CD4-positive, alpha-beta T cell treated with Interleukin-2 at 100 ng/mL for 4 hours (primary cell): ENCODE data around the gene KCNG3.

Source experiments
- DNase-seq: peaks from one replicate; pipeline ENCODE4 v3.0.0-alpha.2; 2020; ENCODE audit warnings: low spot score

Gene KCNG3

DNA sequence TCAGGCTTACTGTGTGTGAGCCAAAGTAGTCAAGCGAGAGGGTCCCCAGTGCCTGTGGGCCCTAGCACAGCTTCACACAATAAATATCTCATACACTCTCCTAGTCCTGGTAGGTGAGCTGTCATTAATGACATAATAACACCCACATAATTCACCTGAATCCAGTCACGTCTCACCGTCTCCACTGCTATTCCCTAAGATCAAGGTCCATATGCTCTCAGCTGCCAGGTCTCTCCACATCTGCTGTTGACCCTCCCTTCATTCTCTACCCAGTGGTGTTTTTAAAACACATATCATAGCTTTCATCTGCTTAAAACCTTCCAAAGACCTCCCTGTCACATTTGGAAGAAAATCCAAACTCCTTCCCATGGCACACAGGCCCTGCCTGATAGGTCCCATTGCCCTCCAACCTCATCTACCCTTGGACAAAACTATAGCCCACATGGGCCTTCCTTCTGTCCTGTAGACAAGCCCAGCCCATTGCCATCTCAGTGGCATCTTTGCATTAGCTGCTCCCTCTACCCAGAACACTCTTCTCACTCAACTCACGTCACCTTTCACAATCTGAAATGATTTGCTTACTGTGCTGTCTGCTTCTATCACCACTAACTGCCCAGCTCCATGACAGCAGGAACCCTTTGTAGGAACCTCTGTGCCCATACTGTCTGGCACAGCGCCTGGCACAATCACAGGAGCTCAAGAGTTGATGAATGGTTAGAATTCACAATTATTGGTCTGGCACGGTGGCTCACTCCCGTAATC is 7.5 kb downstream of the KCNG3 start:
- DNase-seq, result no peak

DNA sequence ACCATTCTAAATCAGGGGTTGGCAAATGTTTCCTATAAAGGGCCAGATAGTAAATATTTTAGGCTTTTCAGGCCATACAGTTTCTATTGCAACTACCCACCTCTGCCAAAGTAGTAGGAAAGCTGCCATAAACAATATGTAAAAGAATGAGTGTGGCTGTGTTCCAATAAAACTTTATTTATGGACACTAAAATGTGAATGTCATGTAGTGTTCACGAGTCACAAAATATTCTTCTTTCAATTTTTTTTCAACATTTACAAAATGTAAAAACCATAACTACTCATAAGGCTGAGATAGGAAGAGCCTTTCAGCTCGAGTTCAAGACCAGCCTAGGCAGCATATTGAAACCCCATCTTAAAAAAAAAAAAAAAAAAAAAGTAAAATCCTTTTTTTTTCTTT is 13.4 kb downstream of the KCNG3 start:
- no peak for DNase-seq

DNA sequence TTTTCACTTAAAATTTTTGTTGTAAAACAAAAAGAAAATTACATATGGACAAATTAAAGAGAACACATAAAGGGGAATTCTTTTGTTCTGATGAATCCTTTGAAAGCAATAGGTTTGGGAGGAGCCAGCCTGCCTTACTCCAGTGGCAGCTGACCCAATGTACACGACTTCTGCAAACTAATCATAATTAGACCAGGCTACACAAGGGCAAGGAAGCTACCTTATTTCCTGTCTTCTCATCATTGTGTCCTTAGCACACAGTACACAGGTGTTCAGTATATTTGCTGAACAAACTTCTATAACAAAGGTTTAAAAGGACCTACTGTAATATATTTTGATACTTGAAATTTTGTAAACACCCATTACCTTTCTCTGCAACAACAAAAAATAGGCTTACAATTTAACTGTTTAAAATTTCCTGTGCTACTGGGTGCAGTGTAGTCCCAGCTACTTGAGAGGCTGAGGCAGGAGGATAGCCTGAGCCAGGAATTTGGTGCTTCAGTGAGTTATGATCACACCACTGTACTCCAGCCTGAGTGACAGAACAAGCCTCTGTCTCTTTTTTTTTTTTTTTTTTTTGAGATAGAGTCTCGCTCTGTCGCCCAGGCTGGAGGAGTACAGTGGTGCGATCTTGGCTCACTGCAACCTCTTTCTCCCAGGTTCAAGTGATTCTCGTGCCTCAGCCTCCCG is 18.9 kb downstream of the KCNG3 start:
- no peak for DNase-seq

DNA sequence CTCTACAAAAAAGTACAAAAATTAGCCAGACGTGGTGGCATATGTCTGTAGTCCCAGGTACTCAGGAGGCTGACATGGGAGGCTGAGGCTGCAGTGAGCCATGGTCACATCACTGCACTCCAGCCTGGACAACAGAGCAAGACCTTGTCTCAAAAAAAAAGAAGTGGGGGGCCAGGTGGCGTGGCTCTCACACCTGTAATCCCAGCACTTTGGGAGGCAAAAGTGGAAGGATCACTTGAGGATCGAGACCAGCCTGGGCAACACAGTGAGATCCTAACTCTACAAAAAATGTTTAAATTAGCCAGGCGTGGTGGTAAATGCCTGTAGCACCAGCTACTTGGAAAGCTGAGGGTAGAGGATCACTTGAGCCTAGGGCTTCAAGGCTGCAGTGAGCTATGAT is 23.1 kb downstream of the KCNG3 start:
- DNase-seq, result no peak

DNA sequence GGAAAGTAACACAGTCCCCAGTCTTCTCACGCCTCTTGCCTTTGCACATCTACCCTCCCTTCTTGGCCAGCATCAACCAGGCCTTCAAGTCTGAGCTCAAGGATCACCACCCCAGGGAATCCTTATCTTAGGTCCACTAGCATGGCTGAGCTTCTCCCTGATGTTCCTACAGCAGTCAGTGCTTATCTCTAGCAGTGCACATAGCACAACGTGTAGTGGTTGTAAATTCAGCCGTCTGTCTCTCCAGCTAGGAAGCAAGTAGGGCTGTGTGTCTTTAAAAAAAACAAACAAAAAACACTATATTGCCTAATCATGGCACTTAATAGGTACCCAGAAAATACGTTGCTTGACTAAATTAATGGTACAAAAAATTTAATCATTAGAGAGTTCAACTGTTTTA is 29.2 kb downstream of the KCNG3 start:
- no peak for DNase-seq

DNA sequence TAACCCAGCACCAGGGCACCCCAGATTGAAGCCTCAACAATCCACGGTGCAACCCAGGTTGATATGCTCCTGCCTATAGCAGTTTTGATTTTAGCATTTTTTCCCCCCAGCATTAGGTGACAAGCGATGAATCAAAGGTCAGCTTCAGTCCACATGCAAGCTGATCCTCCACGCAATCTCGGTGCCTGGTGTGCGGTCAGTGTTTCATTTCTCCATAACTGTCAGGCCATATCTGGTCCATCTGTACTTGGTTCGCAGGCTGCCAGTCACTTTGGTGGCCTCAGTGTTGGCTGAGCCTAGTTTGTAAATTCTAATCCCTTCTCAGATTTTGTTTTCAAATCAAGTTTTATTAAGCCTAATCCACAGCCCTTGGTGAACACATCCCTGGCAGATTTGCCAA is 30.2 kb downstream of the KCNG3 start:
- DNase-seq, result no peak

DNA sequence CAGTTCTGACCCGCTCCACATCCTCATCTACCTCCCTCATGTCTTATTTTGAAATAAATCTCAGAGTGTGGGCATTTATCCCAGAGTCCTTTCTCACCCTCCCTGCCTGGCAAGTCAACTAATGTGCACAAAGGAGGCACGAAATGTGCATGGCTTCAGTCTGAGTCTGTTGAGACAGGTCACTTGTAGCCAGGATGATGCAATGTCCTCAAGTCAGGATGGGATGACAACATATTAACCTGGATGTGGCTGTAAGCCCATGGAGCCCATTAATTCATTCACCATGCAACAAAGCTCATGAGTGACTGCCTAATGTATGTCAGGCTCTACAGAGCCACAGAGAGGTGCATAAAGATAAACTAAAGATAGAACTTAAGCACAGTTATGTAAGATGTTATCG is 34.5 kb downstream of the KCNG3 start:
- DNase-seq, result no peak

DNA sequence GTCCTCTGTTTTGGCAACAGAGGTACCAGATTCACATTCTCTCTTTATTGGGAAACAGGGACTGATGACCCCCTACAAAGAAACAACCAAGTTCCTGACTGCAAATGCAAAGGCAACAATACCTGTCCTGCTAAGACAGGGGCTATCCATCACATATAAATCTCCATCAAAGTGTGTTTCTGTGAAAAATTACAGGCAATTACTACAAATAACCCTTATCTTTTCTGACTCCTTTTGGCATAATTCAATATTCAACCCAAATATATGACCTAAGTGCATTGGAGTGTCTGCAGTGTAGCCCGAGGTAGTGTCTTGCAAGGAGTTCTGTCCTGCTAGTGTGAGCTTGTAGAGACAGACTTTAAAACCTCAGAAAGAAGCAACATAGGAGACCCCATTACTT is 35.4 kb downstream of the KCNG3 start:
- no peak for DNase-seq

DNA sequence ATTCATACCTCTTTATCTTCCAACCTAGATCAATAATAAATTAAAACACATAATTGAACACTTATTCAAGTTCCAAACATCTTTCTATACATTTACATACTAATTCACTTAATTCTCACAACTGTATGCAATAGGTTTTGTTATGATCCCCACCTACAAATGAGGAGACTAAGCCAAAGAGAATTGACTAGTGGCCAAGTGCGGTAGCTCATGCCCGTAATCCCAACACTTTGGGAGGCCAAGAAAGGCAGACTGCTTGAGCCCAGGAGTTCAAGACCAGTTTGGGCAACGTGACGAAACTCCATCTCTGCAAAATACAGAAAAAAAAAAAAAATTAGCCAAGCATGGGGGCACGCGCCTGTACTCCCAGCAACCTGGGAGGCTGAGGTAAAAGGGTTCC is 36.8 kb downstream of the KCNG3 start:
- no peak for DNase-seq

DNA sequence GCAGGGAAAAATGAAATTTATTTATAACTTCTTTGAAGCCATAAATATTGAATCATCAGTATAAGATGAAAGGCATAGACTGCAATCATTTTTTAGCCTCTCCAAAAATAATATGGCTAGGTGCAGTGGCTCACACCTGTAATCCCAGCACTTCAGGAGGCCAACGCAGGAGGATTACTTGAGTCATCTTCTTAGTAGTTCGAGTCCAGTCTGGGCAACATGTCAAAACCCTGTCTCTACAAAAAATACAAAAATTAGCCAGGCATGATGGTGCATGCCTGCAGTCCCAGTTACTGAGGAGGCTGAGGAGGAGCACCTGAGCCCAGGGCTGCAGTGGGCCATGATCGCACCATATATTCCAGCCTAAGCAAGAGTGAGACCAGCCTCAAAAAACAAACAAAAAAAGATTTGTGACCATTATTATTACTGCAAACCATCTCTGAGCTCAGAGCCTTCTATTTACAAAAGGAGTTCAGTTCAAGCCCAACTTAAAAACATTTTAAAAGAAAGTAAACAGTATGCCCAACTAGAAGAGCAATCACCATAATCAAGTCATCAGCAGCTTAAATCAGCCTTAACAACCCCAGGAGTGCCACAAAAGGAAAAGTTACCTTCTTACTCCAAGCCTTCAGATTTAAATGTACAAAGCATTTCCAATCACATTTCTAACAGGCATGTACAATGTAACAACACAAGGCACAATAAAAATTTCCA is 37.5 kb downstream of the KCNG3 start:
- DNase-seq, result no peak

DNA sequence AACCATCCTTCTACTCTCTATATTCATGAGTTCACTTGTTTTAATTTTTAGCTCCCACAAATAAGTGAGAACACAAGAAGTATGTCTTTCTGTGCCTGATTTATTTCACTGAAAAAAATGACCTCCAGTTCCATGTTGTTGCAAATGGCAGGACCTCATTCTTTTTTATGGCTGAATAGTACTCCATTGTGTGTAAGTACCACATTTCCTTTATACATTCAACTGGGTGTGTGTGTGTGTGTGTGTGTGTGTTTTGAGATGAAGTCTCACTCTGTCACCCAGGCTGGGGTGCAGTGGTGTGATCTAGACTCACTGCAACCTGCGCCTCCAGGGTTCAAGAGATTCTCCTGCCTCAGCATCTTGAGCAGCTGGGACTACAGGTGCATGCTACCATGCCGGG is 41.2 kb downstream of the KCNG3 start:
- DNase-seq, result no peak

DNA sequence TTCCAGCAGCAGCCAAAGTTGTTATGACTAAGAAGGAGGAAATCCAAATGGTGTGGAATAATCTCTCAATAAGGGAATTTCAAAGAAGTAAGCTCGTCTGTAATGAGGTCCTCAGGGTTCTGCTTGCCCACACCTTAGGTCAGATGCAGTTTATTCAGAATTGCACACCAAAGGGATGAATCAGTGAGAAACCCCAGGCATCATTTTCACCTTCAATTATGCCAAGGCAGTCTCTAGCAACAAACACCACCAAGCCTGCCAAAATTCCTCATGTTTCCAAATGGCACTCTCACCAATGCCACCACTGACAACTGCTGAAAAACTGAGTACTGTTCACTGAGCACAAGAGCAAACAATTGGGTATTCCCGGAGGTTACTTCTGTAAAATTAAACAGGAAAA is 43.6 kb downstream of the KCNG3 start:
- DNase-seq, result no peak

DNA sequence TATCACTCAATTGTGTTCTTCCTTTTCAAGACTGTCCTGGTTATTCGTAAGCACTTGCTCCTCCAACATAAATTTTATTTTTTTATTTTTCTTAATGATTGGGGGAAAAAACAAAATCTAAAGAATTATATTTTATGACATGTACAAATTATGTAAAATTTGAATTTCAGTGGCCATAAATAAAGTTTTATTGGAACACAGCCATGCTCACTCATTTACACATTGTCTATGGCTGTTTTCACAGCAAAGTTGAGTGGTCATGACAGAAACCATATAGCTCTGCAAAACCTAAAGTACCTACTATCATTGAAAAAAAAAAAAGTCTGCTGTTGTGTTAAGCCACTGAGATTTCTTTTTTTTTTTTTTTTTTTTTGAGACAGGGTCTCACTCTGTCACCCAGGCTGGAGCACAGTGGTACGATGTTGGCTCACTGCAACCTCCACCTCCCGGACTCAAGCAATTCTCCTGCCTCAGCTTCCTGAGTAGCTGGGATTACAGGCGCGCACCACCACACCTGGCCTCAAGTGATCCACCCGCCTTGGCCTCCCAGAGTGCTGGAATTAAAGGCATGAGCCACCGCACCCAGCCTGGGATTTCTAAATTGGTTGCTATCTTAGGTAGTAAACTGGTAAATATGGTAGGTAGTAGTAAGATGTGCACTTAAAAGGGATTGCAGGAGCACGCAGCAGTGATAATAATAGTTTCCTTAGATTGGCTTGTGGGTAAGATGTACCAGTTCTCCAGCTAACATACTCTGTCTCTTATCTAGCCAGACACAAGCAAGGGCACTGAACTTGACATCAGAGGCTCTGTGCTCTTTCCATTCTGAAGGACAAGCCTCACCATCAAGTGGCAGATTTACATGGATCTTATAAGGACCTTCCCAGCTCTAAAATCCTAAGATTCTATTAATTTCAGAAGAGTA is 44.4 kb downstream of the KCNG3 start:
- no peak for DNase-seq

DNA sequence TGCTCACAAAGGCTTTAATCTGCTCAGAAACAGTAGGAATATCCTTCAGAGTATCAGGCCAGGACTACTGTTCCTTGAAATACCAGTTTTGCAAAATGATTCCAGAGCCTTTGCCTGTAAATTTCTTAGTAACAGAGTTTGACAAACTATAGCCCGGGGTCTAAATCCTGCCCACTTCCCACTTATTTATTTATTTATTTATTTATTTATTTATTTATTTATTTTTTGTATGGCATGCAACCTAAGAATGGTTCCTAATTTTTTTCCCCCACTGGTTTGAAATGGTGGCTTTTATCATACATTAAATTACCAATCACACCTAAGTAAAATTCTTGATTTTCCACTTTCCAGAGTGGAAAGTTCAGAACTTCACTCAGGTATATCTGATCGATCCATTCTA is 45.6 kb downstream of the KCNG3 start:
- no peak for DNase-seq

DNA sequence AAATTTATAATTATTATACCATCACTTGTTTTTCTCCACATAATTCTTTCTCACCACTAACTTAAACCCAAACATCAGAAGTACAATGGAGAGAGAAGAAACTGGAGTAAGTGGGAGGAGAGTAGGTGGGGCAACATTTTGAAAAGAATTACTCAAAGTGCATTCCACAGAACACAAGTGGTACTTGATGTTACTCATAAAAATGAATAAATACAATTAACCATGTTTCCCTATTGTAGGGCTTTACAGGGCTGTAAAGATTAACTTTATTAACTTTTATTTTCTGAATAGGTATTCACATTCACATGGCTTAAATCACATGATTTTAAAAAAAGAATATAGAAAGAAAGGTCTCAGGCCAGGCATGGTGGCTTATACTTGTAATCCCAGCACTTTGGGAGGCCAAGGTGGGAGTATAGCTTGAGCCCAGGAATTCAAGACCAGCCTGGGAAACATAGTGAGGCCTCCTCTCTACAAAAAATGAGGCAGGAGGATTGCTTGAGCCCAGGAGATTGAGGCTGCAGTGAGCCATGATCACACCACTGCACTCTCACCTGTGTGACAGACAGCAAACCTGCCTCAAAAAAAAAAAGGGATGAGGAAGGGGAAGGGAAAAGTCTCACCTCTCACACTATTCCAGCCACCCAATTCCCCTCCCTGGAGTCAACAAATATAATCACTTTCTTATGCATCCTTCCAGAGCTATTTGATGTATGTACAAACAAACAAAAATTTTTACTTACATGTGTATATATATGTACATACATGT is 47.1 kb downstream of the KCNG3 start:
- DNase-seq, result no peak

DNA sequence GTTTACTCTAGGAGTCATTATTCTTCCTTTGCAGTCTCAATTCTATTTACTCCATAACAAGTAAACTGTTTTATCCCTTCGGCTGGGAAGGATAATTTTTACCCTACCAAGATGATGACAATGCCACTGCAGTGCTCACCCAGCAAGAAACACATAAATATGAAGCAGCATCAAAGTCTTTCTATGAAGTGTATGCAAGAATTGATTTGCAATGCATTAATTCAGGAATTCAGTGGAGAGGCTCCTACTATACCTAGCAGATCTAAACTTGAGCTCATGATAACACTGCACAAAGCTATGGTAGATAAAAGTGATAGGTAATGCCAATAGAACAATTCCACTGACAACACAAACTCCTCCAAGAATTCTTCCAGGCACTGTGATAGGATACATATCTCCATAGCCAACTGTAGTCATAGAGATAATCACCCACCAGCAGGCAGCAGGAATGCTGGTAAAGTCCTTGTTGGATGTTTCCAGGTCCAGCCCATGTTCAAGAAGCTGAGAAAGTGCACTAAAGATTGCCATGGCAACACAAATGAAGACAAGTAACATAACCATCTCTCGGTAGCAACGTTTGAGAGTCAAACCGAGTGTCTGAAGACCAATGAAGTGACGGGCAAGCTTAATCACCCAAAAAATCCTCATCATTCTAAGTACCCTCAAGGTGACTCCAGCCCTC is 49.9 kb downstream of the KCNG3 start:
- DNase-seq, result no peak

DNA sequence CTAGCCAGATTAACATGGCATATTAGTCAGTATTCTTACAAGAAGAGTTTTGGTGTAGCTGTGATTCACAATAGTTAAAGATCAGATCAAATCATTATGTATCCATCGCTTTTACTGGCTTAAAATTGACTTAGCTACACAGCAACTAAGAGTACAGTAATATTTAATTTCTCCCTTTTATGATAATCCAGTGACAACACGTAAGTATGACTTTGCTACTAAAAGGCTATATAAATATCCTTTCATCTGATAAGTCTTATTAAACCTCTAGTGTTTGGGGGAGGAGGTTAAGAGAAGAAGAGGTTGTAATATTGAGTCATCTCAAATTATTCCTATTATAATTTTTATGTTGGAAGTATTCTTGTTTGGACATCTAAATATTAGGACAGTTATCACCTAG is 51.0 kb downstream of the KCNG3 start:
- DNase-seq, result no peak

DNA sequence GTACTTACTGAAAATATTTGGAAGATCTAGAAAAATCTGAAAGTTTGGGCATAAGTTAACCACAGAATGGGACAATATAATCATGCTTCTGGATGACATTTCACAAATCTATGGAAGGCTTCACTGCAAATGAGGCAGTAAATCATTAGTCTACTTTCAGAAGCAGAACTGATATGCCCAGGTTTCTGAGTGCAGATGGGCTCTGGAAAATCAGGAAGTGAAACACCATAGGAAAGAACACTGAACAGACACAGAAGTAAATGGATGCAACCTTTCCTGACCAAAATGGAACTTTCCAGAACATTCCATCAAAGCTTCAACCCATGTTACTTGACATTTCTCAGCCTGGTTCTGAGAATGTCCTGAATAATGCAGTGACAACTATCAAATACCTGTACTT is 55.1 kb downstream of the KCNG3 start:
- DNase-seq, result no peak

DNA sequence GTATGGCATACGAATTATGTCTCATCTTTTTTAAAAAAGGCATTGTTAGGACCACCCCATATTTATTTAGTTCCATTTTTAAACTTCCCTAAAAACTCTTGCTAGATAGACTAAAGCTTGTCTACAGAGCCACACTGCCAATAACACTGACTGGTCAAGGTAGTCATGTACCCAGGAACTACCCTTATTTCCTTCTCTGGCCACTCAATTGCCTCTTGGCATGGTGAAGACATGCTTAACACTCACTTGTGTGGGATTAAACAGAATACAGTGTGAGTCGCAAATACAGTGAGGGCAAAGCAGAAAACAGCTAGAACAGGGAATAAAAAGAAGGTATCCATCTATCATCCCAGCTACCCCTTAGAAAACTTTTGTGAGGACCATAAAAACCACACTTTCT is 57.4 kb downstream of the KCNG3 start:
- DNase-seq, result no peak

DNA sequence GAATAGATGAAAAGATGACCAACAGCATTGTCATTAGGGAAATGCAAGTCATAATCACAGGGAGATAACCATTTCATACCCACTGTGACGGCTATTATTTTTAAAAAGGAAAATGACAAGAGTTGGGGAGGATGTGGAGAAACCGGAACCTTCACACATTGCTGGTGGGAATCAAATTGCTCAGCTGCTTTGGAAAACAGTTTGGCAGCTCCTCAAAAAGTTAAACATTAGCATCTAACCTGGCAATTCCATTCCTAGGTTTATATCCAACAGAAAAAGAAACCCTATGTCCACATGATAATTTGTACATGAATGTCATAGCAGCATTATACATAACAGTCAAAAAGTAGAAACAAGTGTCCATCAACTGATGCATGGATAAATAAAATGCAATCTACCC is 58.2 kb downstream of the KCNG3 start:
- no peak for DNase-seq

DNA sequence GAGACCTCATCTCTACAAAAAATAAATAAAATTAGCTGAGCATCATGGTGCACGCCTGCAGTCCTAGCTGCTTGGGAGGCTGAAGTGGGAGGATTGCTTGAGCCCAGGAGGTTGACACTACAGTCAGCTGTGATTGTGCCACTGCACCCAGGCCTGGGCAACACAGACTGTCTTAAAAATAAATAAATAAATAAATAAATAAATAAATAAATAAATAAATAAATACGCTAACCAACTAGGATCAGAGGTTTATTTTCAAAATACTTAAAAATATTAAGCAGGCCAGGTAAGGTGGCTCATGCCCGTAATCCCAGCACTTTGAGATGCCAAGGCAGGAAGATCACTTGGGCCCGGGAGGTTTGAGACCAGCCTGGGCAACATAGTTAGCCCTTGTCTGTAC is 63.6 kb downstream of the KCNG3 start:
- no peak for DNase-seq
